OCI-LY3 (cell line): ENCODE measurements around the gene GON4L.

Experiments
- H2AFZ ChIP-seq: fragments of 200-600, 300-600 bp; shearing (Covaris generic); 2 replicates; pipeline ENCODE4 v1.6.0; 2014; ENCODE audit warnings: antibody characterized with exemption, low read depth, low read length
- H3K27ac ChIP-seq: fragments of 200-600, 300-600 bp; sonication (generic); 2 replicates; pipeline ENCODE4 v1.5.1; 2014; ENCODE audit warnings: mild to moderate bottlenecking, low read length, moderate library complexity, mixed read lengths
- H3K27me3 ChIP-seq: fragments of 200-600, 300-600 bp; sonication (generic); 2 replicates; pipeline ENCODE4 v1.6.1; 2014; ENCODE audit warnings: low read depth, low read length, mixed read lengths
- H3K36me3 ChIP-seq: fragments of 200-600, 300-600 bp; sonication (generic); replicated peaks from 2 replicates; pipeline ENCODE3; 2014; ENCODE audit warnings: low read depth, low read length, mixed read lengths
- H3K4me1 ChIP-seq: fragments of 300-600, 200-600 bp; sonication (generic); 2 replicates; pipeline ENCODE4 v1.6.1; 2014; ENCODE audit warnings: low read length, mixed read lengths
- H3K4me2 ChIP-seq: fragments of 200-600, 300-600 bp; sonication (generic); 2 replicates; pipeline ENCODE4 v1.6.1; 2014; ENCODE audit warnings: low read length, mixed read lengths
- H3K4me3 ChIP-seq: fragments of 300-600, 200-600 bp; sonication (generic); 2 replicates; pipeline ENCODE4 v1.5.1; 2014; ENCODE audit warnings: antibody characterized with exemption, mild to moderate bottlenecking, low read length, moderate library complexity
- H3K79me2 ChIP-seq: fragments of 300-600, 200-600 bp; shearing (Covaris generic); 2 replicates; pipeline ENCODE4 v1.6.1; 2014; ENCODE audit warnings: mild to moderate bottlenecking, low read length, mixed read lengths
- H3K9ac ChIP-seq: fragments of 300-600, 200-600 bp; shearing (Covaris generic); 2 replicates; pipeline ENCODE4 v1.6.0; 2014; ENCODE audit warnings: mild to moderate bottlenecking, low read length, moderate library complexity
- H3K9me3 ChIP-seq: fragments of 200-600, 300-600 bp; shearing (Covaris generic); 2 replicates; pipeline ENCODE4 v1.6.1; 2014; ENCODE audit warnings: low read length, mixed read lengths; ENCODE audit not compliant: insufficient read depth
- H4K20me1 ChIP-seq: fragments of 200-600, 300-600 bp; sonication (generic); 2 replicates; pipeline ENCODE4 v1.6.1; 2016; ENCODE audit warnings: low read length, mixed read lengths; ENCODE audit not compliant: insufficient read depth
- CTCF ChIP-seq: fragments of 200-600, 300-600 bp; sonication (generic); IDR thresholded peaks from 2 replicates; pipeline ENCODE4 v1.5.1; 2014; ENCODE audit warnings: antibody characterized with exemption, low read length, low read depth
- EZH2phosphoT487 ChIP-seq: fragments of 200-600 bp; shearing (Covaris generic); IDR thresholded peaks from 2 replicates; pipeline ENCODE4 v1.6.1; 2018; ENCODE audit warnings: antibody characterized with exemption, mixed run types, low read depth

Gene GON4L

GRCh38 chr1:155816351-155816750, 40.7 kb downstream of the GON4L start:
- Histone ChIP-seq H3K27ac (no peak overlapping the region), H3K4me2 (no peak overlapping the region), H3K9me3 (no peaks in the 10 kb centered on the region), H3K4me1 (no peaks in the 10 kb centered on the region), H4K20me1 (no peaks in the 10 kb centered on the region), H3K27me3 (no peaks in the 10 kb centered on the region), H2AFZ (no peak overlapping the region), H3K4me3 (no peak overlapping the region), H3K36me3 (peaks cover 33% of the 10 kb centered on the region), H3K79me2 (no peaks in the 10 kb centered on the region), H3K9ac (no peak overlapping the region)
- no peak for TF ChIP-seq CTCF
- TF ChIP-seq EZH2phosphoT487: no peak

- H3K27ac ChIP-seq: no peak overlapping the region
- no peaks in the 10 kb centered on the region for H3K4me1 ChIP-seq
- no peaks in the 10 kb centered on the region for H4K20me1 ChIP-seq
- no peak overlapping the region for H3K4me2 ChIP-seq
- H3K9ac ChIP-seq: no peak overlapping the region
- no peaks in the 10 kb centered on the region for H3K9me3 ChIP-seq
- peaks cover 33% of the 10 kb centered on the region for H3K36me3 ChIP-seq
- no peaks in the 10 kb centered on the region for H3K27me3 ChIP-seq
- no peak overlapping the region for H2AFZ ChIP-seq
- H3K79me2 ChIP-seq: no peaks in the 10 kb centered on the region
- TF ChIP-seq CTCF (no peak), EZH2phosphoT487 (no peak)
- H3K4me3 ChIP-seq: no peak overlapping the region
These were observed 43.3 kb downstream of the GON4L start for GRCh38 chr1:155813672-155814071.

- H3K9me3 ChIP-seq: no peaks in the 10 kb centered on the region
These were observed 44.1 kb downstream of the GON4L start for GRCh38 chr1:155812878-155813277.

GRCh38 chr1:155809088-155809487, 47.9 kb downstream of the GON4L start:
- H3K4me3 ChIP-seq: no peak overlapping the region
- H3K36me3 ChIP-seq: peaks cover 28% of the 10 kb centered on the region
- no peak for TF ChIP-seq EZH2phosphoT487
- no peak for TF ChIP-seq CTCF
- H3K79me2 ChIP-seq: no peaks in the 10 kb centered on the region
- H4K20me1 ChIP-seq: no peaks in the 10 kb centered on the region
- no peak overlapping the region for H2AFZ ChIP-seq
- no peaks in the 10 kb centered on the region for H3K9me3 ChIP-seq
- H3K4me2 ChIP-seq: no peak overlapping the region
- no peaks in the 10 kb centered on the region for H3K27me3 ChIP-seq
- no peak overlapping the region for H3K27ac ChIP-seq
- H3K9ac ChIP-seq: no peak overlapping the region
- no peaks in the 10 kb centered on the region for H3K4me1 ChIP-seq

More at GRCh38 chr1:155812878-155813277, 44.1 kb downstream of the GON4L start:
- H3K4me2 ChIP-seq: no peak overlapping the region
- no peak overlapping the region for H2AFZ ChIP-seq
- no peaks in the 10 kb centered on the region for H3K27me3 ChIP-seq
- no peaks in the 10 kb centered on the region for H3K4me1 ChIP-seq
- H3K4me3 ChIP-seq: no peak overlapping the region
- H3K9ac ChIP-seq: no peak overlapping the region
- no peaks in the 10 kb centered on the region for H4K20me1 ChIP-seq
- H3K79me2 ChIP-seq: no peaks in the 10 kb centered on the region
- TF ChIP-seq EZH2phosphoT487: no peak
- TF ChIP-seq CTCF: no peak
- H3K27ac ChIP-seq: no peak overlapping the region
- peaks cover 34% of the 10 kb centered on the region for H3K36me3 ChIP-seq
